Gastroesophageal sphincter (tissue), 4 donors: ENCODE measurements around the gene MOGAT2. TPM values are rescaled to one million over a fixed set of nuclear protein-coding genes. Genes with fewer than 3 reads are reported as not detected.

Experiments used
- ATAC-seq: fragments of 150-250 bp; one replicate; pipeline ENCODE4 v1.9.1; 2016; ENCODE audit warnings: mild to moderate bottlenecking, moderate library complexity
- H3K27ac ChIP-seq, 4 donors: fragments of 200-600 bp; sonication (generic) in 3 of 4; 1 replicate in 3 of 4; 2 replicates in 1 of 4; pipeline ENCODE4 v1.5.1; 2016 to 2019
- H3K27me3 ChIP-seq: fragments of 200-600 bp; sonication (generic); one replicate; pipeline ENCODE4 v1.5.1; 2019
- H3K36me3 ChIP-seq, 2 donors: fragments of 200-600 bp; sonication (generic); one replicate each; pipeline ENCODE4 v1.5.1; 2019; ENCODE audit warnings: control low read depth in 1 of 2
- H3K4me1 ChIP-seq, 3 donors: fragments of 200-600 bp; sonication (generic); 1 replicate in 2 of 3; 2 replicates in 1 of 3; pipeline ENCODE4 v1.5.1; 2016 to 2019; ENCODE audit warnings: control low read depth in 2 of 3
- H3K4me3 ChIP-seq, 2 donors: fragments of 200-600 bp; sonication (generic); one replicate each; pipeline ENCODE4 v1.5.1; 2019; ENCODE audit warnings: mild to moderate bottlenecking in 1 of 2, moderate library complexity in 1 of 2
- H3K9me3 ChIP-seq, 3 donors: fragments of 200-600 bp; sonication (generic); one replicate each; pipeline ENCODE4 v1.5.1; 2017 to 2019; ENCODE audit warnings: control low read depth in 2 of 3
- EP300 ChIP-seq: sonication (generic); formaldehyde crosslinking; IDR thresholded peaks from one replicate; pipeline ENCODE4 v1.6.1; 2017; ENCODE audit warnings: antibody characterized with exemption, mild to moderate bottlenecking
- POLR2A ChIP-seq, 2 donors: fragments of 450-650 bp; IDR thresholded peaks; one replicate each; pipeline ENCODE4 v1.6.1; 2017; ENCODE audit warnings: antibody characterized with exemption in 2 of 2, mild to moderate bottlenecking in 2 of 2, moderate library complexity in 1 of 2
- POLR2AphosphoS5 ChIP-seq: sonication (generic); formaldehyde crosslinking; IDR thresholded peaks from one replicate; pipeline ENCODE4 v1.6.1; 2017; ENCODE audit warnings: antibody characterized with exemption
- WGBS, 2 donors: methylation state at CpG; one replicate each; pipeline ENCODE4 v1.1.5; 2018; ENCODE audit warnings: low coverage in 1 of 2; 5-methylcytosine and 5-hydroxymethylcytosine counted together
- total RNA-seq, 4 donors: library from RNA; depleted of rRNA; stranded (reverse); fragments of >200 nt; gene quantifications; one replicate each; pipeline ENCODE4 v1.1.0, GENCODE V29; 2016
- TF ChIP-seq, protein P1 (sequence below), 4 experiments: fragments of 200-600 bp in 2 of 4; fragments of 450-650 bp in 2 of 4; sonication (generic) in 1 of 4; IDR thresholded peaks; one replicate each; pipeline ENCODE4 v1.5.1; 2017 to 2019; ENCODE audit warnings: antibody characterized with exemption in 4 of 4, mild to moderate bottlenecking in 2 of 4, moderate library complexity in 2 of 4

The MOGAT2 gene
- total RNA-seq, 4 donors from 2014 or later: 0.30 TPM; not detected in 3

DNA sequence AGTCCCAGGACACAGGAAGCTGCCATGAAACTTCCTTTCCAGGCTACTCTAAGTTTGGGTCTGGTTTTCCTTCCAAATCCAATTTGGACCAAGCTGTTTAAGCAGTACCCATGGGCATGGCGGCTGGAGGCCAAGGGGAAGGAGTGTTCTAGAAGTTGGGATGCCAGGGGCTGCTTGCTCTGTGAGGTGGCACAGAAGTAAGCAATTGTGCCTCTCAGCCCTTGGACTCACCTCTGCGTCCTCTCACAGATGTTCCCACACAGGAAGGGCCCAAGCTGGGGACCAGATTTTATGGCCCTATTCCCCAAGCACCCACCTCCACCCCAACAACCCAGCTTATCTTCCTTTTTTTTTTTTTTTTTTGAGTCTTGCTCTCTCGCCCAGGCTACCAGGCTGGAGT, 47.5 kb downstream of the MOGAT2 start:
- 100% methylated on average over 2 to 3 of the region's 3 CpGs for WGBS, 2 donors
- H3K36me3 ChIP-seq: no peaks in the 10 kb centered on the region
- ATAC-seq: no peak

DNA sequence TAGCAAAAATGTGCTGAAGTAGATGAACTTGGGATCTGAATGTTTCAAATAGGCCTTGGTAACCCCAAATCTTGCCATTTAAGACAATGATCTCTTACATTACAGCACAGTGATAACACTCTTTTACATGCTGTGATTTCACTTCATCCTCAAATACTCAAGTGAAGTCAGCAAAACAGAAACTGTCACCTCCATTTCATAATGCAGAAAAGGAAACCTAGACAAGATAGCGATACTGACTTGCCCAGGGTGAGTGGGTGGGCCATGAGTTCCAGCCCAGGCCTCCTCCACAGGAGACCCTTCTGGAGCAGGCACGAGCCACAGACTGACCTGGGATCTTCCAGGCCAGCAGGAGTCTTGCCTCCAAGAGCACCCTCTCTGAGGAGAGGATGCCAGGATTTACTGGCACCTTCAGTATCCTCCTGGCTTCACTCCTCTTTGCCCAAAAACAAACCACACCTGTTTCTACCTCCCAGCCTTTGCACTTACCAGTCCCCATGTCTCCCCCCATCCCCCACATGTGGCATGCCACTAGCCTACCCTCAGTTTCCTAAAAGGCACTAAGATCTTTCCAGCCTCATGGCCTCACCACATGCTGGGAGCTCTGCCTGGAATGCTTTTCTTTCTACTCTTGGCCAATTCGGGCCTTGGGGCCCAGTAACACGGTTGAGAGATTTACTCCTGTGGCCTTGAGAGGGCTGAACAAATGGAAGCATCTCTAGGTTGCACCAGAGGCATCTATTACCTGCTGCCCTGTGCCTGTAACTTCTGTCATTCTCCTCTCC, 49.0 kb downstream of the MOGAT2 start:
- Histone ChIP-seq H3K4me3 (no peak overlapping the region), H3K9me3 (no peaks in the 10 kb centered on the region), H3K4me1 (peaks cover 0 to 22% (median 12%) of the 10 kb centered on the region in 3 donors), H3K36me3 (no peaks in the 10 kb centered on the region), H3K27ac (no peak overlapping the region), H3K27me3 (peaks cover 14% of the 10 kb centered on the region)
- TF ChIP-seq POLR2A (IDR thresholded peaks at IDR 0.05) (no peak), EP300 (no peak), POLR2AphosphoS5 (no peak)
- TF ChIP-seq, protein P1, sequence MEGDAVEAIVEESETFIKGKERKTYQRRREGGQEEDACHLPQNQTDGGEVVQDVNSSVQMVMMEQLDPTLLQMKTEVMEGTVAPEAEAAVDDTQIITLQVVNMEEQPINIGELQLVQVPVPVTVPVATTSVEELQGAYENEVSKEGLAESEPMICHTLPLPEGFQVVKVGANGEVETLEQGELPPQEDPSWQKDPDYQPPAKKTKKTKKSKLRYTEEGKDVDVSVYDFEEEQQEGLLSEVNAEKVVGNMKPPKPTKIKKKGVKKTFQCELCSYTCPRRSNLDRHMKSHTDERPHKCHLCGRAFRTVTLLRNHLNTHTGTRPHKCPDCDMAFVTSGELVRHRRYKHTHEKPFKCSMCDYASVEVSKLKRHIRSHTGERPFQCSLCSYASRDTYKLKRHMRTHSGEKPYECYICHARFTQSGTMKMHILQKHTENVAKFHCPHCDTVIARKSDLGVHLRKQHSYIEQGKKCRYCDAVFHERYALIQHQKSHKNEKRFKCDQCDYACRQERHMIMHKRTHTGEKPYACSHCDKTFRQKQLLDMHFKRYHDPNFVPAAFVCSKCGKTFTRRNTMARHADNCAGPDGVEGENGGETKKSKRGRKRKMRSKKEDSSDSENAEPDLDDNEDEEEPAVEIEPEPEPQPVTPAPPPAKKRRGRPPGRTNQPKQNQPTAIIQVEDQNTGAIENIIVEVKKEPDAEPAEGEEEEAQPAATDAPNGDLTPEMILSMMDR (IDR thresholded peaks at IDR 0.05): no peak
- WGBS, 2 donors: 80% methylated on average over 3 of the region's 4 CpGs; no CpG with 5 or more reads in 1 of the 2 donors
- no peak for ATAC-seq

More for the DNA sequence above, 47.5 kb downstream of the MOGAT2 start:
- Histone ChIP-seq H3K27me3 (peaks cover 14% of the 10 kb centered on the region), H3K9me3 (no peaks in the 10 kb centered on the region), H3K4me3 (no peak overlapping the region), H3K4me1 (peaks cover 0 to 22% (median 12%) of the 10 kb centered on the region in 3 donors), H3K27ac (no peak overlapping the region)
- TF ChIP-seq, protein P1 (IDR thresholded peaks at IDR 0.05): no peak
- TF ChIP-seq POLR2AphosphoS5: no peak
- no peak for TF ChIP-seq POLR2A (IDR thresholded peaks at IDR 0.05)
- TF ChIP-seq EP300: no peak

DNA sequence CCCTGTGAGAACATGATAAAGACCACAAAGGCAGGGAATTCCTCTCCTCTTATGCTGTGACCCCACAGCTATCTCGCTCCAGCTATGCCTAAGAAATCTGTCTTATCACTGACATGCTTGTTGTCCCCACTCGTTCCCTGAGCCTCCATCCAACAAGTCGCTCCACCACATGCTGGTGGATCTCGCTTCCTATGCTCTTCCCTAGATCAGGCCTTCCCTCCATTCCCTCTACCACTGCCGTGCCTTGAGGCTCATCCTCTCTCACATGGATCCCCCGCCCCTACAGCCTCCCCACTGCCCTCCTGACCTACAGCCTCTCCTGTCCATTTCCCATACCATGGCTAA, 49.6 kb downstream of the MOGAT2 start:
- Histone ChIP-seq H3K9me3 (no peaks in the 10 kb centered on the region), H3K27ac (no peak overlapping the region), H3K36me3 (no peaks in the 10 kb centered on the region), H3K4me1 (peaks cover 0 to 22% (median 12%) of the 10 kb centered on the region in 3 donors), H3K4me3 (no peak overlapping the region), H3K27me3 (peaks cover 14% of the 10 kb centered on the region)
- ATAC-seq: no peak
- 95 to 100% methylated on average over 2 to 6 of the region's 6 CpGs for WGBS, 2 donors
- TF ChIP-seq, protein P1 (IDR thresholded peaks at IDR 0.05): no peak
- TF ChIP-seq EP300 (no peak), POLR2A (IDR thresholded peaks at IDR 0.05) (no peak), POLR2AphosphoS5 (no peak)

DNA sequence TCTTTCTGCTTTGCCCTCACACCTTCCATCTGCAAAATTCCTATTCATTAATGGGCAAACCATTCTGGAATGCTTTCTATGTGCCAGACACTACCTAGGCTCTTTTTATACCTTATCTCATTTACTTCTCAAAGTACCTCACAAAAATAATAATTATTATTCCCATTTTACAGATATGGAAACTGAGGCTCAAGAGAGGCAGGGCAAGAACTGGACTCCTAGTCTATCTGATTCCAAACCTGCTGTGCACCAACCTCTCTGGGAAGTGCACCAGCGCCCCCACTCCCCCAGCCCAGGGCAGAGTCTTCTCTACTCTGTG, 50.1 kb downstream of the MOGAT2 start:
- 63% methylated on average over 1 of the region's 1 CpG; no CpG with 5 or more reads in 1 of the 2 donors for WGBS, 2 donors
- no peaks in the 10 kb centered on the region for H3K36me3 ChIP-seq
- no peak for ATAC-seq
- no peak overlapping the region for H3K27ac ChIP-seq
- peaks cover 0 to 22% (median 12%) of the 10 kb centered on the region in 3 donors for H3K4me1 ChIP-seq
- TF ChIP-seq EP300 (no peak), POLR2A (IDR thresholded peaks at IDR 0.05) (no peak), POLR2AphosphoS5 (no peak)
- TF ChIP-seq, protein P1 (IDR thresholded peaks at IDR 0.05): no peak
- H3K4me3 ChIP-seq: peak overlapping the region in 1 of 2 donors; percentile 55
- no peaks in the 10 kb centered on the region for H3K9me3 ChIP-seq
- peaks cover 14% of the 10 kb centered on the region for H3K27me3 ChIP-seq
